GM21381 (cell line): ENCODE data around the gene NME4.
A peak's percentile ranks its signal among the peaks of the same experiment; 100 is the strongest.
"Not testable (repeated sequence)": the region's sequence is repeated elsewhere in the genome, so short reads cannot be mapped to it uniquely, and the experiment has no call there.

Experiments used
- ATAC-seq: cut with Tn5 transposase; IDR thresholded peaks from one replicate; pipeline ENCODE4 v1.9.1; 2021; ENCODE audit warnings: mild to moderate bottlenecking, moderate library complexity; ENCODE audit not compliant: unreplicated experiment

The NME4 gene

DNA sequence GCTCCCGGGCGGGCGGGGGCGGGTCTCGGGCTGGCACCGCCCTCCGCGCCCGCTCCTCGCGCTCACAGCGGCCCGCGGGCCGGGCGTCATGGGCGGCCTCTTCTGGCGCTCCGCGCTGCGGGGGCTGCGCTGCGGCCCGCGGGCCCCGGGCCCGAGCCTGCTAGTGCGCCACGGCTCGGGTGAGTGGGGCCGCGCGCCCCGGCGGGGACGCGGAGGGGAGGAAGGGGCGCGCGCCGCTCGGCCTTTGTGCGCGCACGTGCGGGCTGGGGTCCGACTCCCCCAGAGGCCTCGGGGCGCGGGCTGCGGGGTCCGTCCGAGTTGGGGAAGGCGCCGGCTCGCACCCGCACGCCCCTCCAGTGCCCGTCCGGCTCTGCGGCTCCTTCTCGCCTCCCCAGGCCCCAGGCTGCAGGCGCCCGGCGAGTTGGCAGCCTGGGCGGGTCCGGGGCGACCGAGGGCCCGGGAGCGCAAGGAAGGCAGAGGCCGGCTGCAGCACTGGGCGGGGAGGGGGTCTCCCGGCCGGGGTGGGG is at the start of gene NME4:
Gene NME4, plus strand, starts transcription at position 65 of the 527 bp plus-strand sequence. Its CDS starts 24 bp downstream, at position 89.
- no peak for ATAC-seq

DNA sequence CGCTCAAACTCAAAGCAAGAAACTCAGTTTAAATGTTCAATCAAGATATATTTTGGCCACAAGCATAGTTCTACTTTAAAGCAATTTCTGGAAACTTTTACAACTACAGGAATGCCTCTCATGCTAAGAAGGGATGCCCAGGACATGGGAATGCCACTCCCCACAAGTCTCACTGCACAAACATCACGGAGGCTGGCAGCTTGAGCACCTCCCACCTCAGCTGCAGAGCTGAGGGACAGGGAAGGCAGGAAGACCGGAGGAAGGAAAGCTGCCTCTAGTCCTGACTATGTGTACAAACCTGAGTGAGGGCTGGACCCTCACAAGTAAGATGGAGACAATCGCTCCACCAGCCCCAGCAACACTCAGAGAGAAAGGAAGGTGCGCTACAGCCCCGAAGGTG is 49.8 kb upstream of the NME4 start:
- no peak for ATAC-seq

DNA sequence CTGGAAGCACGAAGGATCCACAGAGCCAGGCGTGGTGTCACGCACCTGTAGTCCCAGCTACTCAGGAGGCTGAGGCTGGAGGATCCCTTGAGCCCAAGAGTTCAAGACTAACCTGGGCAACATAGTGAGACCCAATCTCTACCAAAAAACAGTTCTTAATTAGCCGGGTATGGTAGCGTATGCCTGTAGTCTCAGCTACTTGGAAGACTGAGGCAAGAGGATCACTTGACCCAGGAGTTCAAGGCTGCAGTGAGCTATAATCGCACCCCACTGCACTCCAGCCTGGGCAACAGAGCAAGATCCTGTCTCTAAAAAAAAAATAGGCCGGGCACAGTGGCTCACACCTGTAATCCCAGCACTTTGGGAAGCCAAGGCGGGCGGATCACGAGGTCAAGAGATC is 48.5 kb upstream of the NME4 start:
- not testable (repeated sequence) for ATAC-seq

DNA sequence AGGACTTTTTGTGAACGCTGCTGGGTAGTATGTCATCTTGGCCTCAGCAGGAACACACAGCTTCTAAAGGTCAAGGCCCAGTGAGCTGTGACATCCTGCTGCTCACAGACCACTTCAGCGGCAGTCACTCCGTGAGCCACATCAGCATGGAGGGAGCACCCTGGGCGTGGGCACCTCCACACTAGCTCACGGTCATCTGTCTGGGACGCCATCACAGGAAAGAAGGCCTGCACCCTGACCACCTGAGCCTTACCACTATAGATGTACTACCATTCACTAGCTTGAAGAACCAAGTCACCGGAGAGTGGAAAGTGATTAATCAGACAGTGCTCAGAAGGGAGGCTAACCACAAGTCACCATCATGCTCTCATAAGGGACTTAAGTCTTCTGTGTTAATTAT is 47.8 kb upstream of the NME4 start:
- no peak for ATAC-seq

DNA sequence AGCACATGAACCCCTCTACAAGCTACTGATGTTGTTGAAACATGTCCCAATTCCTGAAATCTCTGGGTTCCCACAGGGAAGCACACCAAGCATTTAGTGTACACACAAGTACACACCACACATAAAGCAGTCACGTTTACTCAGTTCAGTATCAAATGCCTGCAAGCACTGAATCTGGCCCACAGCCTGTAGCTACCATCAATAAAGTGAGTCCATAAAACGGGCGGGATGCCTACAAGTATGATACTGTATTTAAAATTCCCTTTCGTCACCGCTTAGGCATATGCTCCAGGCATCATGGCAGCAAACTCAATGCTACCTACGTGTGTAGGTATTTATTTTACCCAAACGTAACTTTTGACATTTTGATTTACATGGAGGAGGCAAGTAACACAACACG is 46.8 kb upstream of the NME4 start:
- no peak for ATAC-seq

DNA sequence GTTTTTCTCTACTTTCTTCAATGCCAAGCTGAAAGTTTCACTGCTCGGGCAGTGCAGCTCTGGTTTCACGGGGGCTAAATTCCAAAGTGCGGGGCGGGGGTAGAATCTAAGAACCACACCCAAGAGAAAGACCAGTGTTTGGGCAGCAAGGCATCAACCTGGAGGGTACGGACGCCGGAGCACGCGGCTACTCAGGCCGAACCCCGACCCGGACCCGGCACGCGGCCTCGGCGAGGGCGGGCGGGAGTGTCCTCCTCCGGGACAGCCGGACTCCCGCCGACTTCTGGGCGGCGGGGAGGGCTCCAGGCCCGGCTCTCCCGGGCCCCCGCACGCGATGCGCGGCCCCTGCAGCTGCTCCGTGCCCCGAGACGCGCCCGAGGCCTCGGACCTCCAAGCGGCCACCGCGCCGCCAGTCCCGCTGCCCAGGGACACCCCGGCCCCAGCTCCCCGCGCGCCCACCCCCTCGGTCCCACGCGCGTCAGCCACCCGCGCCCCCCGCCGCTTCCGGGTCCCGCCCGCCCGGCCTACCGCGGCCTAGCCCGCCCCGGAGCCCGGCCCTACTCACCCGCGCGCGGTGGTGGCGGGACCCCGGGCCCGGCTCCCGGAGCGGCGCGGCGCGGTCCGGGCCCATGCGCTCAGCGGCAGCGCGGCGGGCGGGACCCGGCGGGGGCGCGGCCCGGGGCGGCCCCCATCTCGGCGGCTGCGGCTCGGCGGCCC is 45.0 kb upstream of the NME4 start:
- peak; percentile 24 for ATAC-seq

DNA sequence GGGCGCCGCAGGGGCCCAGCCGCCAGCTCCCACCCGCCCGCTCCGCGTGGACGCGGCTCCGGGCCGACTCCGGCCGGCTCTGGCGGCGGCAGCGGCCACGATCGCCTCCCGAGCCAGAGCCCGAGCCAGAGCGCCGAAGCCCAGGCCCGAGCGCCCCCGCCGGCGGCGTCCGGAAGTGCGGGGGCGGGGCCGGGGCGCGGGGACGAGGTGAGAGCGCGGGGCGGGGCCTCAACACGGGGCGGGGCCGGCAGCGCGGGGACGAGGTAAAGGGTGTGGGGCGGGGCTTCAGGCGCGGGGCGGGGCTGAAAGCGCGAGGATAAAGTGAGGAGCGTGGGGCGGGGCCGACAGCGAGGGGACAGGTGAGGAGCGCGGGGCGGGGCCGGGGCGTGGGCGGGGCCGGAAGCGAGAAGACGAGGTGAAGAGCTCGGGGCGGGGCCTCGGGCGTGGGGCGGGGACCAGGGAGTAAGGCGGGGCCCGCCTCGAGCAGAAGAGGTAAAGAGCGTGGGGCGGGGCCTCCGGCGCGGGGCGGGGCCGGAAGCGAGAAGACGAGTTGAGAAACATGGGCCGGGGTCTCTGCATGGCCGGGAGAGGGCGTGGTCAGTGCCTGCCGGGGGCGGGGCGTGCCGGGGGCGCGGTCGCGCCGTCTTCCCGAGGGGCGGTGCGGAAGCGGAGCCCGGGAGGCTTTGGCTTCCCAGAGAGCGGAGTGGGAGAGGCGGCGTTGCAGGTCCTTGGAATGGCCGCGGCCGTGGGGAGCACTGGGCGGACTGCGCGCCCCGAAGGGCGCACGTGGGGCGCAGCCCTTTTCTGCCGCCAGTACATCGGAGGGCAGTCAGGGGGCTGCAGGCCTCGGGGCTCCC is 44.2 kb upstream of the NME4 start, which contains the start of gene AXIN1:
Gene AXIN1, minus strand, starts transcription at position 177 of the 857 bp plus-strand sequence. CDS start 5,698 bp downstream, outside the sequence.
- peak; percentile 51 for ATAC-seq

DNA sequence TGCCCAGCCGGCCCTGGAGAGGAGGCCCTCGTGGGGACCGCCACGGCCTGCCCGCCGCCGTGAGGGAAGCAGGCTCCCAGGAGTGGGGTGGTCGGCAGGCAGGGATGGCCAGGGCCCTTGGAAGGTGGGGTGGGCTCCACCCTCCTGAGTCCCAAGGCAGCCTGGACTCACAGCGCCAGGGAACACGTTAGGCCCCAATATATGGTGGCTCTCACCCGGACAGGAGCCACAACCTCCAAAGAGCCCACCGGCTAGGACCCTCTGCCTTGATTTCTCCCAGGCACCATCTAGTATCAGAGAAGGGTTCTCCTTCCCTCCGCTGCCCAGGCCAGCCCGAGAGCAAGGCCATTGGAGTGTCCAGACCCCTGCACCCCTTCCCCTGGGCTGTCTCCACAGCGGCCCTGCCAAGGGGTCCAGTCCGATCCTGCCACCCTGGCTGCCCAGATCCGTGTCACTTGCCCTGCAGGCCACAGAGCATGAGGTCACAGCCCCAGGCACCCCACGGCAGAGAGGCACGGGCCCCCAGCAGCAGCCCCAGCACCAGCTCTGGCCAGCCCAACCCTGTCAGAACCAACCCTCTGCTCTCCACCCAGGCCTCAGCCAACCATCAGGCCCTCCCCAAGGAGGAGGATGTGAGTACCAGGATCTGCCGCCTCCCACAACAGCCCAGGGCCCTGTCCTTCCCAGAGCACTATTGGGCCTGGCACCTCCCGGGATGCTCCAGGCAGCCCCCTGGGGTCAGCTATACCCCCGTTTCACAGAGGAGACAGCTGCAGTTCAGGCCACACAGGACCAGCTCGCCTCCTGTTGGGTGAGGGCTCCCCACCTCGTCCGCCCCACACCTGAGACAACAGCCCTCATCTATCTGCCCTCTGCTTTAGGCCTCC is 43.4 kb upstream of the NME4 start:
- no peak for ATAC-seq

DNA sequence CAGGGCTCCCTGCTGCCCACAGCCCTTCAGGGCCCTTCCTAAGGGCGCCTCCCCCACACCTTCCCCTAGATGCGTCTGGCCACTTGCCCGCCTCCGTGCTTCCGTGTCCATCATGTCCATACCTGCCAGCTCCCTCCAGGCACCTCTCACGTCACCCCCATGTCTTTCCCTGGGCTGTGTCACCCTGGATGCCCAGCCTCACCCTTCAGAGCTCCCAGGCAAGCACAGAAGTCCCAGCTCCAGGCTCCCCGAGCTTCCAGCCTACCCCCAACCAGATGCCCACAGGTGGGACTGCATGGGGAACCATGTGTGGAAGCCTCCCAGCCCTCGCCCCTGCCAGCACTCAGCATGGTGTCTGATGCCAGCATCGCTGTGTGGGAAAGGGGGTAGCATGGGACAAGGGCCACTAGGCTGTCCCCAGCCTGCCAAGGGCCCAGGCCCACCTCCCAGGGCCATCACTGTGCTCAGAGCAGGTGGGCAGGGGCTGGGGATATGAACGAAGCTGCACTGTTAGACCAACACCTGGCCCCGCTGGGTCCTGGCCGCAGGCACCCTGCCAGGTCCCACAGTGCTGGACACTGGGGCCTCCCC is 42.6 kb upstream of the NME4 start:
- no peak for ATAC-seq

DNA sequence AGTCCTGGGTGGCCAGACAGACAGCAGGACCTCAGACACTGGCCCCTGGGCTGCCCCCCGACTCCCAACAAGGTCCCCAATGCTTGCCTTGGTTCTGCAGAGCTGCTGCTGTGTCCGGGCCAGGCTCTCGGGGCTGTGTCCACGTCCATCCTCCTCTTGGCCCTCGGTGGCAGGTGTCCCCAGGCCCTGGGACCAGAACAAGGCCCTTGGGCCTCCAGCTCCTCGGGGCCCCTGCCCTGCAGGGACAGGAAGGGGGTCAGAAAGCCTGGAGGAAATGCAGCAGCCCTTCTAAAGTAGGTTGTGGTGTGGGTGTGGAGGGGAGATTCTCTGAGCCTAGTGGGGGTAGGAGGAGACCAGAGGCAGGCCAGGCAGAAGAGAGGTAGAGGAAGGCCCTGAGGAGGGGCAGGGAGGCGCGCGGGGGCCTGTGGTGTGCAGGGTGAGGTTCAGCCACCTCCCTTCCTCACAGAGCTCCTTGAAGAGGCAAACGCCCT is 42.0 kb upstream of the NME4 start:
- ATAC-seq, result no peak

DNA sequence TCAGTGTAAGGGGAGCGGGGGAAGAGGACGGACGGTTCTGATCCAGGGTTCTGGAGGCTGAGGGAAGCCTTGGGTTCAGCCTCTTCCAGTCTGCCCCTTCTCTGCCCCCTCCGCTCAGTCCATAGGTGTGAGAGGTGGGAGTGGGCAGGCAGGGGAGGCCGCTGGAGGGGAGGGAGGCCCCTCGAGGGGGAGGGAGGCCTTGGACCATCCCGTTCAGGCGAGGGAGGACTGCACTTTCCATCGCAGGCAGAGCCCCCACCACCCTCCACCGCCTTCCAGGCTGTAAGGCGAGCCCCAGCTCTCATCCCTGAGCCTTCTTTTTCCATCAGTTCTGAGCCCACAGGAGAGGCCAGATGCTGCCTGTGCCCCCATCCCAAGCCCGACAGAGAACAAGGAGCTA is 40.3 kb upstream of the NME4 start:
- no peak for ATAC-seq

DNA sequence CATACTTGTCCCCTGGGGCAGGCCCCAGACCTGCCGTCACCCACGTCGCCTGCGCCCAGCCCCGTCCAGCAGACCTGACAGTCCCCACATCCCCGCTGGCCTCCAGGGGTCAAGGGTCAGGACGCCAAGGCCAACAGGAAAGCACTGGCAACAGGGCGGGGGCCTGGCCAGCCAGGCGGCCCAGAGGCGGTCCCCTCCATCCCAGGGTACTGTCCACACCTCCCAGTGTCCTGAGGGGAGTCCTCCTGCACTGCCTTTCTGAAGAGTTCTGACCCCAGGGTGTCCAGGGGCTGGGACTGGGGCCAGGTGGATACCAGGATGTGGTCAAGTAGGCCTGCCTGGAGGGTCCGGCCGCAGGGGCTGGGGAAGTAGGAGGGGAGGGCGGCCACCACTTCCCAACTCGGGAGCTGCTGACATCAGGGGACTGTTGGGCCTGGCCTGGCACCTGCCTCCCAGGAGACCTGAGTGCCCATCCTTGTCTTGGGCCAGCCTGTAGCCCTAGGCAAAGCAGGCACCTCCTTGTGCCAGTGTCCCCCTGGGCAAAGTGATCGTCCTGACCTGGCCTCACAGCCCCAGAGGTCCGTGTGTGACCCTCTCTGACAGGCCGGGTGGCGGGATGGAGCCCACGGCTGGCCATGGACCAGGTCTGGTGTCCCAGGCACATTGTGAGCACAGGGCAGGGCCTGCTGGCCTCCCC is 37.8 kb upstream of the NME4 start:
- ATAC-seq, result no peak

DNA sequence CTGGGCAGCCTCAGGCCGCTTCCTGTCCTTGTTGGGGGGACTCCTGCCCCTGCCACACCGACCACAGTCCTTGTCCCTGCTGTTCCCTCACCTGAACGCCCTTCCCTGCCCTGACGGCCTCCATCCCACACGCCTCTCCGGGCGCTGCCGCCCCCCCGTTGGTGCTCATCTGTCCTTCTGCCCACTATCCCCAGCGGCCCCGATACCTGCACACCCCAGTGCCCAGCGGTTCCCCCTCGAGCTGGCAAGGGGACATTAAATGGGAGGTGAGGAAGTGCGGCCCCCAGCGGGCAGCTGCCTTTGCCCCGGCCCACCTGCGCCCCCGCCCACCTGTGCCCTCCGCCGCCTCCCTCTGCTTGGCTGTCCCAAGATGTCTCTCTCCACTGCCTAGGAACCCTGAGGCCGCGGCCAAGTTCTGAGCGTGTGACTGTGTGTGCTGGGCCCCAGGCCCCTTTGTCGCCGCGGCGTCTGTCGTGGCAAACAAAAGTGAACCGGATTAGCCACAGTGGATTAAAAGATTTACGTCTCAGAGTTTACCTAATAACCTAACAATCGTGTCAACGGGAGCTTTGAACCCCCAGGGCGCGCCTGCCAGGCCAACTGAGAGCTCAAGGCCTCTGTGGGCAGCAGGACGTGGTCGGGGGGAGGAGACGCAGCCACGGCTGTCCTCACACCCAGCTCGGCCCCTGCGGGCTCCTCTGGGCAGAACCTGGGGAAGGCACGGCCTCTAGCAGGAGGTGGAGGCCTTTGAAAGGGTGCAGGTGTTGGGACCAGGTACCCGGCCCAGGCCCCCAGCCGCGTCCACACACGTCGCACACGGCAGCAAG is 36.9 kb upstream of the NME4 start:
- ATAC-seq, result no peak

DNA sequence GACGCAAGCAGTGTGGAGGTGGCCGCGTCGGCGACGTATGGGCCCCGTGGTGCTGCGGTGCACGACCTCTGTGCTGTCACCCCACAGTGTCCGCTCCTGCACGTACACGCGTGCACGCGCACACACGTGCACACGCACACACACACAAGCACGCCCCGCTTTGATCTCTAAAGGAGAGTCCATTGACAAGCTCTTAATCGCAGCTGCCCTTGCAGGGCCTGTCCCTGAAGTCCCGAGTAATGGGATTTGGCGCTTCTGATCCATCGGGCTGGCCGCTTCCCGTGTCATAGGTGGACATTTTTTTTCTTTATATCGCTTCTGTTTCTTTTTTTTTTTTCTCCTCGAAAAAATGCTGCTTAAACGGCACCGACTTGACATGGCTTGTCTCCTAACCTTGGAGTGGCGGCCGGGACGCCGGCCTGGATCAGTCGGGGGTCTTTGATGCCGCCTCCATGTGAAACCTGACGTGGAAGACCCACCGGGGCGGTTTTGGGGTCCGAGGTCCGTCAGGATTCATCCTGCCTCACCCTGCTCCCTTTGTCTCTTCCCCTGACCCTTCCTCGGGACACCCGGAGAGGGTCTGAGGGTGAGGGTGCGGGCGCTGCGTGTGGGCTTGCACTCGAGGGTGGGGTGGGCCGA is 36.2 kb upstream of the NME4 start:
- ATAC-seq, result no peak

DNA sequence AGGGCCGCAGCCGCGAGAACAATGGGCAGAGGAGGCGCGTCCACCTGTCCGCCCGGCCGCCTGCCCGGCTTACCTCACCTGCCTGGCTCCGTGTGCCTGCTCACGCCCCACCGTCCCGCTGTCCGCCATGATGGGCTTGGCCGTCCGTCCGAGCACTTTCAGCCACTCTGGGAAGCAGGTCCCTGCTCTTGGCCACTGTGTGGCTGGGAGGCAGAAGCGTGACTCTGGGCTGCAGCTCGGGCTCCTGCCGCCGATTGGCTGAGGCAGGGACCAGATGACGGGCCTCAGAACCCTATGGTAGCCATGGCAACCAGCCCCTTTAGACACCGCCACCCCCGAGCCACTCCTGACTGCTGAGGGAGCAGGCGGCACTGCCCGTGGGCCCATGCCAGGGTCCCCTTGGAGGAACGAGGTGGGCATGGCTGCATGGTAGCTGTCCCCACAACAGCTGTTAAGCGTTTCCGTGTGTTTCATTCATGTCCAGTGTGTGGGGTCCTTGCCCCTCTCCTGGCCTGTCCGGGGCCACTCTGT is 35.6 kb upstream of the NME4 start:
- ATAC-seq, result no peak

DNA sequence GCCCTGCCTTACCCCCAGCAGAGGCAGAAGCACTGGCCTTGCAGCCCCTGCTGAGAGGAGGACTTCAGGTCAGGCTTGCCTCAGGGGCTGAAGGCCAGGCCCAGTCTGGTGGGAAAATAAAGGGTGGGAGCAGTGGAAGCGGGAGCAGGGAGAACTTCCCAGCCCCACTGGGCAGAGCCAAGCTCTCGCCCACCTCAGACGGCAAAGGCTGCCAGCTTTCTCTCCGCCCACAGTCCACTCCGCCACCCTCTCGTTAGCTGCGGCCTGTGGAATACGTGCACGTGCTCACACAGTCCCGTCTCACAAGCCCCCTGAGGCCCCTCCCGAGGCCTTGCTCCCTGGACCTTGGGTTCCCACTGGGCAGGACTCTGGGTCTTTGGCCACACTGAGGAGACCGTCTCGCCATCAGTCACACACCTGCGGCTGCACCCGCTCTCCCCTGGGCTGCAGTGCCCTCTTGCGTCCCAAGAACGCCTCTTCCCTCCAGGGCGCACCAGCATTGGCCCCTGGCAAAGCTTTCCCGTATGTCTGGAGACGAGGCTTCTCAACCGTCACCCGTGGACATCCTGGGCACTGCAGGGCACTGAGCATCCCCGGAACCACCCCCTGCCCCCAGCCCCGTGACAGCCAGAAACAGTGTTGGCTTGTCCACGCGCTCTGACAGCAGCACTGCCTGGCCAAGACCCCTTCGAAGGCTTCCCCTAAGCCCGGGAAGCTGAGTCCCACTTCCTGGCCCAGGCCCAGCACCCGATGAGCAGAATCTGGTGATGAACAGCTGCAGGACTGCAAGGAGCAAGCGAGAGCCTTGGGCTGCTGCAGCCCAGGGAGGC is 34.9 kb upstream of the NME4 start:
- ATAC-seq, result no peak

DNA sequence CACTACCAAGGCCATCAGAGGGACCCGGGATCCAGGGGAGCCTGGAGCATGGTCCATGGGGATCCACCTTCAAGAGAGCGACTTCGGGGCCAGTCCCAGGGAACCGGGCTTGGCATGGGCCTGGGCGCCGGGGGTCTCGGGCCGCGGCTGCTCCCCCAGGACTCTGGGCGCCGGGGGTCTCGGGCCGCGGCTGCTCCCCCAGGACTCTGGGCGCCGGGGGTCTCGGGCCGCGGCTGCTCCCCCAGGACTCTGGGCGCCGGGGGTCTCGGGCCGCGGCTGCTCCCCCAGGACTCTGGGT is 34.3 kb upstream of the NME4 start:
- ATAC-seq, result not testable (repeated sequence)
